Cardiac muscle cell (in vitro differentiated cells and primary cell): ENCODE results near the gene CSNK2A1. TPM values are rescaled to one million over a fixed set of nuclear protein-coding genes. Genes with fewer than 3 reads are reported as not detected.

Experiments
- DNase-seq, 2 donors: peaks; one replicate each; pipeline versions ENCODE4 v3.0.0 to v3.0.0-alpha.2; 2010 to 2017; ENCODE audit warnings: low read depth in 1 of 2, low spot score in 1 of 2
- H3K27ac ChIP-seq: fragments of 200-600 bp; sonication (generic); 2 replicates; pipeline ENCODE4 v1.5.1; 2016
- H3K27me3 ChIP-seq: fragments of 200-600 bp; sonication (generic); 2 replicates; pipeline ENCODE4 v1.6.0; 2016; ENCODE audit warnings: control low read depth
- H3K36me3 ChIP-seq: fragments of 200-600 bp; sonication (generic); 2 replicates; pipeline ENCODE4 v1.5.1; 2016; ENCODE audit warnings: control low read depth
- H3K4me1 ChIP-seq: fragments of 200-600 bp; sonication (generic); 2 replicates; pipeline ENCODE4 v1.8.1; 2017; ENCODE audit warnings: low read depth, mild to moderate bottlenecking, mixed run types
- H3K4me3 ChIP-seq: fragments of 200-600 bp; sonication (generic); 2 replicates; pipeline ENCODE4 v1.5.1; 2016; ENCODE audit warnings: mild to moderate bottlenecking
- H3K9me3 ChIP-seq: fragments of 200-600 bp; sonication (generic); 2 replicates; pipeline ENCODE4 v1.5.1; 2017; ENCODE audit warnings: low read depth, mild to moderate bottlenecking, control low read depth
- CTCF ChIP-seq: IDR thresholded peaks from 2 replicates; pipeline ENCODE4 v1.5.1; 2012; ENCODE audit warnings: low read depth, mild to moderate bottlenecking, low read length
- polyA plus RNA-seq: library from polyadenylated mRNA; unstranded; fragments of >200 nt; fragmentation: Nextera tagmentation; extraction: Ambion mirVana; gene quantifications from 2 replicates; pipeline ENCODE4 v1.2.1, GENCODE V29; 2016
- total RNA-seq: library from RNA; depleted of rRNA; stranded (reverse); fragments of >200 nt; gene quantifications from 2 replicates; pipeline ENCODE4 v1.2.3, GENCODE V29; 2016

Gene CSNK2A1
- total and polyA plus RNA-seq, 2 experiments from 2014 or later, result 74.8 to 189 TPM

DNA sequence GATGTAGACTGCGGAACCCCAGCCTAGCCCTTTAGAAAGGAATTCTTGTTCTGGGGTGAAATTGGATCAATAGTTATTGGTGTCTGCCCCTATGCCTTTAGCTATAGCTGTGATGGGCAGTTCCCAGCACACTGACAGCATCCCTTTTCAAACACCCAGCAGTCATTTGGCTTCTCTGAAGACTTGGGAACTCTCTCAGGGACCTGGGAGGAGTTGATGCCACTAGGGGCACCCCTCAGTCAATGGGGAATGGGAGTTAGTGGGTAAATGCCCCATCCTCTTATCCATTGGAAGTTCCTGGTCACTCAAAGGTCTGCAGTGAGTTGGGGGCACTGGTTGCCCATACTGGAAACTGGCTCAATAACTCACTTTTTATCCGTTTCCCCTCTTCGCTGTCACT is 31.6 kb upstream of the CSNK2A1 start:
- TF ChIP-seq CTCF, result no peak
- Histone ChIP-seq H3K36me3 (no peaks in the 10 kb centered on the region), H3K9me3 (no peaks in the 10 kb centered on the region), H3K27me3 (no peaks in the 10 kb centered on the region), H3K4me3 (no peak overlapping the region), H3K4me1 (peaks cover 5% of the 10 kb centered on the region), H3K27ac (no peak overlapping the region)
- no peak for DNase-seq

- H3K27ac ChIP-seq, result no peak overlapping the region
- no peak for TF ChIP-seq CTCF
- DNase-seq, result no peak
- H3K36me3 ChIP-seq, result no peaks in the 10 kb centered on the region
- H3K4me3 ChIP-seq, result no peak overlapping the region
- peaks cover 5% of the 10 kb centered on the region for H3K4me1 ChIP-seq
- no peaks in the 10 kb centered on the region for H3K9me3 ChIP-seq
- no peaks in the 10 kb centered on the region for H3K27me3 ChIP-seq
These were observed 30.8 kb upstream of the CSNK2A1 start for GRCh38 chr20:574297-574942.

GRCh38 chr20:573414-574296 is 30.1 kb upstream of the CSNK2A1 start:
- DNase-seq, result no peak
- no peaks in the 10 kb centered on the region for H3K9me3 ChIP-seq
- H3K4me3 ChIP-seq, result no peak overlapping the region
- no peaks in the 10 kb centered on the region for H3K27me3 ChIP-seq
- peaks cover 11% of the 10 kb centered on the region for H3K4me1 ChIP-seq
- no peak overlapping the region for H3K27ac ChIP-seq
- TF ChIP-seq CTCF, result no peak
- H3K36me3 ChIP-seq, result no peaks in the 10 kb centered on the region

- H3K36me3 ChIP-seq, result no peaks in the 10 kb centered on the region
- H3K27me3 ChIP-seq, result no peaks in the 10 kb centered on the region
- H3K9me3 ChIP-seq, result no peaks in the 10 kb centered on the region
- H3K27ac ChIP-seq, result no peak overlapping the region
- peaks cover 20% of the 10 kb centered on the region for H3K4me1 ChIP-seq
- no peak for TF ChIP-seq CTCF
- no peak for DNase-seq
- no peak overlapping the region for H3K4me3 ChIP-seq
These were observed 29.1 kb upstream of the CSNK2A1 start for GRCh38 chr20:572727-573126.

DNA sequence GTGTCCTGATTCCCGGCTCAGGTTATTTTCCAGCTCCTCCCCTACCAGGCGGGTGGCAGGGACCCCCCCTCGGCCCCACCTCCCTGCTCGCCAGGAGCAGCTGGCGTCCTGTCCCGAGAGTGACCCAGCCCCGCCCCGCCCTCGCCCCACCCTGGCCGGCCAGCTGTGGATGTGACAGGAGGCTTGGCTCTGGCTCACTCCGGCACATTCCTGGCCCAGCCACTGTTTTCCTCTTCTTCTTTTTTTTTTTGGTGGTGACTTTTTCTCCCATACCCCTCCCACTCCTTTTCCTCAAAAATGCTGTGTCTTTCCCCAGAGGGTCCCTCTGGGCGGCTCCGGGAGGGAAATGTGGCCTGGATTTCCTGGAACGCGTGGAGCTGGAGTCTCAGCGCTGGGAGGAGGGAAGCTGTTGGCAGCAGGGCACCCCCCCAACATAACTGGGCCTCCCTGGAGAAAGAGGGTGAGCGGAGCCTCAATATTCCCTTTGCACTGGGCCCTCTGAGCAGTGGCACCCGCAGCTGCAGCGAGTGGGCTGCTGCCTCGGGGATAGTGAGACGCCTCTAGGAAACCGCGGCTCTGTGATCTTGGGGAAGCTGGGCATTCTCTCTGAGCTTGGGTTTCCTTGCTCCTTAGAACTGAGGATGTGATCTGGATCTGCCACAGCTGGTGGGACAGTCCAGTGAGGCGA is 28.3 kb upstream of the CSNK2A1 start:
- no peak overlapping the region for H3K27ac ChIP-seq
- H3K36me3 ChIP-seq, result no peaks in the 10 kb centered on the region
- no peaks in the 10 kb centered on the region for H3K27me3 ChIP-seq
- peaks cover 24% of the 10 kb centered on the region for H3K4me1 ChIP-seq
- no peak for TF ChIP-seq CTCF
- H3K4me3 ChIP-seq, result no peak overlapping the region
- no peaks in the 10 kb centered on the region for H3K9me3 ChIP-seq
- peak; percentile 25 to 70 for DNase-seq
